SK-N-SH (cell line): ENCODE results near the gene CPLANE1. TPM values are rescaled to one million over a fixed set of nuclear protein-coding genes. Genes with fewer than 3 reads are reported as not detected.

Experiments
- CTCF ChIA-PET: fragments of 300-600, 350-600 bp; formaldehyde crosslinking; extraction: SDS; loops from one replicate; lab custom pipeline; 2021; lab: Yijun Ruan, JAX
- POLR2A ChIA-PET: fragments of 350-600 bp; sonication (Branson Sonifier 250); formaldehyde crosslinking; extraction: SDS; loops from one replicate; lab custom pipeline; 2020; ENCODE audit warnings: antibody characterized with exemption, inconsistent platforms; lab: Yijun Ruan, JAX
- DNase-seq: peaks from one replicate; pipeline ENCODE4 v3.0.0; 2012
- H2AFZ ChIP-seq: fragments of 200-600 bp; sonication (generic); 2 replicates; pipeline ENCODE4 v1.8.1; 2016; ENCODE audit warnings: antibody characterized with exemption, mild to moderate bottlenecking, low read depth
- H3F3A ChIP-seq: fragments of 200-600 bp; sonication (generic); replicated peaks from 2 replicates; pipeline ENCODE3; 2016; ENCODE audit warnings: antibody characterized with exemption, mild to moderate bottlenecking; ENCODE audit not compliant: insufficient read depth
- H3K27ac ChIP-seq, 2 experiments: fragments of 200-500 bp in 1 of 2; fragments of 200-600 bp in 1 of 2; sonication (Bioruptor generic) in 1 of 2; sonication (generic), shearing (Covaris generic) in 1 of 2; 2 replicates each; pipeline versions ENCODE4 v1.5.1 to v1.6.1; 2014 to 2016; ENCODE audit warnings: low read depth in 2 of 2, inconsistent platforms in 1 of 2, low read length in 1 of 2, mild to moderate bottlenecking in 1 of 2, mixed read lengths in 1 of 2
- H3K27me3 ChIP-seq: fragments of 200-600 bp; sonication (generic), shearing (Covaris generic); 2 replicates; pipeline ENCODE4 v1.6.1; 2016; ENCODE audit warnings: mixed run types; ENCODE audit not compliant: insufficient read depth
- H3K36me3 ChIP-seq, 2 experiments: fragments of 200-500 bp in 1 of 2; fragments of 200-600 bp in 1 of 2; sonication (Bioruptor generic) in 1 of 2; sonication (generic) in 1 of 2; replicated peaks in 1 of 2; 2 replicates each; pipeline versions ENCODE3 to v1.5.1; 2014 to 2016; ENCODE audit warnings: low read length in 1 of 2, mild to moderate bottlenecking in 1 of 2; ENCODE audit not compliant: insufficient read depth in 2 of 2, control insufficient read depth in 1 of 2
- H3K4me1 ChIP-seq, 2 experiments: fragments of 200-500 bp in 1 of 2; fragments of 200-600 bp in 1 of 2; sonication (Bioruptor generic) in 1 of 2; sonication (generic), shearing (Covaris generic) in 1 of 2; 2 replicates each; pipeline versions ENCODE4 v1.5.1 to v1.6.1; 2014 to 2016; ENCODE audit warnings: low read depth in 1 of 2, low read length in 1 of 2, mixed run types in 1 of 2; ENCODE audit not compliant: insufficient read depth in 2 of 2, control insufficient read depth in 1 of 2
- H3K4me2 ChIP-seq: fragments of 200-600 bp; sonication (generic), shearing (Covaris generic); 2 replicates; pipeline ENCODE4 v1.6.1; 2017; ENCODE audit warnings: mixed run types
- H3K4me3 ChIP-seq, 2 experiments: fragments of 200-500 bp in 1 of 2; fragments of 200-600 bp in 1 of 2; sonication (Bioruptor generic) in 1 of 2; sonication (generic), shearing (Covaris generic) in 1 of 2; 2 replicates each; pipeline versions ENCODE4 v1.5.1 to v1.8.1; 2014 to 2016; ENCODE audit warnings: low read depth in 2 of 2, inconsistent platforms in 1 of 2, low read length in 1 of 2, mild to moderate bottlenecking in 1 of 2, mixed read lengths in 1 of 2, moderate library complexity in 1 of 2
- H3K79me2 ChIP-seq: fragments of 200-600 bp; sonication (generic); 2 replicates; pipeline ENCODE4 v1.8.1; 2017; ENCODE audit warnings: mild to moderate bottlenecking; ENCODE audit not compliant: insufficient read depth
- H3K9ac ChIP-seq: fragments of 200-600 bp; sonication (generic); 2 replicates; pipeline ENCODE4 v1.6.1; 2017; ENCODE audit warnings: mixed run types
- H3K9me2 ChIP-seq: fragments of 200-600 bp; sonication (generic); 2 replicates; pipeline ENCODE4 v1.6.1; 2017; ENCODE audit warnings: mixed run types
- H3K9me3 ChIP-seq: fragments of 200-600 bp; sonication (generic); 2 replicates; pipeline ENCODE4 v1.6.1; 2017; ENCODE audit warnings: mixed run types, mild to moderate bottlenecking, moderate library complexity
- H4K20me1 ChIP-seq: fragments of 200-600 bp; sonication (generic); 2 replicates; pipeline ENCODE4 v1.6.1; 2017; ENCODE audit warnings: mild to moderate bottlenecking, mixed run types; ENCODE audit not compliant: insufficient read depth
- FOXJ3 ChIP-seq: sonication (generic); formaldehyde crosslinking; IDR thresholded peaks from 2 replicates; pipeline ENCODE4 v1.5.1; 2020; ENCODE audit warnings: mild to moderate bottlenecking, missing genetic modification reagents
- GABPA ChIP-seq: IDR thresholded peaks from 2 replicates; pipeline ENCODE4 v1.4.0; 2012; ENCODE audit warnings: low read depth, mild to moderate bottlenecking
- JUND ChIP-seq: IDR thresholded peaks from 2 replicates; pipeline ENCODE4 v1.4.0; 2012
- NFIC ChIP-seq: IDR thresholded peaks from 2 replicates; pipeline ENCODE4 v1.4.0; 2012; ENCODE audit warnings: borderline replicate concordance
- RAD21 ChIP-seq: IDR thresholded peaks from 2 replicates; pipeline ENCODE4 v1.6.1; 2012; ENCODE audit warnings: mild to moderate bottlenecking, low read length
- RCOR1 ChIP-seq: fragments of 150-350 bp; IDR thresholded peaks from 2 replicates; pipeline ENCODE4 v1.6.1; 2017; ENCODE audit warnings: antibody characterized with exemption, low read length
- REST ChIP-seq: IDR thresholded peaks from 2 replicates; pipeline ENCODE4 v1.6.1; 2012; ENCODE audit warnings: mild to moderate bottlenecking, low read depth, low read length, moderate library complexity
- RXRA ChIP-seq: IDR thresholded peaks from 2 replicates; pipeline ENCODE4 v1.4.0; 2012; ENCODE audit warnings: low read depth, mild to moderate bottlenecking, borderline replicate concordance
- TCF12 ChIP-seq: IDR thresholded peaks from 2 replicates; pipeline ENCODE4 v1.4.0; 2012
- USF1 ChIP-seq: IDR thresholded peaks from 2 replicates; pipeline ENCODE4 v1.4.0; 2012; ENCODE audit warnings: low read depth, borderline replicate concordance
- WGBS: methylation state at CpG from one replicate; pipeline ENCODE4 v1.1.6; 2017; ENCODE audit warnings: low lambda C conversion rate; 5-methylcytosine and 5-hydroxymethylcytosine counted together
- polyA plus RNA-seq, 3 experiments: library from polyadenylated mRNA; depleted of rRNA; stranded (reverse); fragments of >200 nt; gene quantifications; 2 replicates each; pipeline ENCODE4 v1.2.3, GENCODE V29; 2012

Gene CPLANE1
- polyA plus RNA-seq, 1 of the 3 experiments (the other 2 are of a cell fraction) = 3.6 TPM

GRCh38 chr5:37090123-37090726 is 159.0 kb downstream of the CPLANE1 start:
- Histone ChIP-seq H3K27ac (no peak overlapping the region), H3K9ac (no peak overlapping the region), H3K4me3 (no peak overlapping the region), H3K4me2 (no peak overlapping the region), H3K9me2 (no peaks in the 10 kb centered on the region), H3K9me3 (no peaks in the 10 kb centered on the region), H3K79me2 (no peaks in the 10 kb centered on the region), H3F3A (no peaks in the 10 kb centered on the region), H4K20me1 (no peaks in the 10 kb centered on the region), H2AFZ (no peak overlapping the region), H3K36me3 (peaks cover 0 to 15% of the 10 kb centered on the region in 2 experiments), H3K27me3 (no peaks in the 10 kb centered on the region), H3K4me1 (no peaks in the 10 kb centered on the region)
- POLR2A ChIA-PET = no interaction called here
- CTCF ChIA-PET = interaction anchor here (1.2 to 1.7 kb wide), 2 partner anchors 10 to 19 kb away, joined by 4 to 5 read pairs; no protein-coding TSS in a partner anchor
- 75% methylated on average over 7 of the region's 7 CpGs for WGBS
- DNase-seq = no peak
- TF ChIP-seq NFIC (no peak), JUND (no peak), USF1 (no peak), FOXJ3 (CRISPR knock-in tag) (no peak), REST (no peak), RCOR1 (no peak), RAD21 (no peak)

- no peak for DNase-seq
- no peak overlapping the region for H3K4me3 ChIP-seq
- ChIA-PET CTCF (interaction anchor here (1.3 kb wide), 1 partner anchor 18 kb away, joined by 4 read pairs; no protein-coding TSS in a partner anchor), POLR2A (no interaction called here)
- H3K9me3 ChIP-seq = no peaks in the 10 kb centered on the region
- no peak overlapping the region for H2AFZ ChIP-seq
- no peaks in the 10 kb centered on the region for H3F3A ChIP-seq
- H3K4me2 ChIP-seq = no peak overlapping the region
- no peaks in the 10 kb centered on the region for H4K20me1 ChIP-seq
- H3K27me3 ChIP-seq = no peaks in the 10 kb centered on the region
- no peak for TF ChIP-seq FOXJ3 (CRISPR knock-in tag)
- TF ChIP-seq TCF12 = no peak
- no peak for TF ChIP-seq RXRA
- no peak for TF ChIP-seq GABPA
- 100% methylated on average over 6 of the region's 6 CpGs for WGBS
- peaks cover 0 to 6% of the 10 kb centered on the region in 2 experiments for H3K36me3 ChIP-seq
- H3K79me2 ChIP-seq = no peaks in the 10 kb centered on the region
- H3K9me2 ChIP-seq = no peaks in the 10 kb centered on the region
- no peak overlapping the region for H3K27ac ChIP-seq
- H3K4me1 ChIP-seq = peaks cover 0 to 4% of the 10 kb centered on the region in 2 experiments; a peak in 1 of 4 replicates
- no peak overlapping the region for H3K9ac ChIP-seq
These were observed 161.2 kb downstream of the CPLANE1 start for GRCh38 chr5:37088009-37088408.
